Stimulated activated CD4-positive, alpha-beta T cell treated with anti-CD3 and anti-CD28 coated beads, Interleukin-2, amount 100 ng/mL, for 4 hours (primary cell): ENCODE data around the gene EXOC3L4.
"Not testable (repeated sequence)": the region's sequence is repeated elsewhere in the genome, so short reads cannot be mapped to it uniquely, and the experiment has no call there.

Source experiments
- DNase-seq: peaks from one replicate; pipeline ENCODE4 v3.0.0-alpha.2; 2020; ENCODE audit warnings: low read depth

EXOC3L4 gene

GRCh38 chr14:103105580-103106150 is 11.1 kb downstream of the EXOC3L4 start:
- DNase-seq = no peak

DNA sequence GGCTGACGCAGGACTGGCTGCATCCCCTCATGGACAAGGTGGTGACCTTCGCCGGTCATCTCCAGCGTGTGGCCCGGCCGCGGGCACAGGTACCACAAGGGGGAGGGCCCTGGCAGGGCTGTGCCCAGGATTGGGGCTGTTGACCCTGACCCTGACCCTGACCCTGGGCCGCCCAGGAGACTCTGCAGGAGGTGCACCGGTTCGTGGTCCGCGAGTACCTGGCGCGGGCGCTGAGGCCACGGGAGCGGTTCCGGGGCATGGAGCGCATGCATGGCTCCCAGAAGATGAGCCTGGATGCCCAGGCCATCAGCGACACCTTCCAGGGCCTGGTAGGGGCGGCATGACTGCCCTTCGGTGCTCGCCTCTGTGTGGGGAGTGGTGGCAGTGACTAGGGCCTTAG is 12.9 kb downstream of the EXOC3L4 start:
- no peak for DNase-seq

DNA sequence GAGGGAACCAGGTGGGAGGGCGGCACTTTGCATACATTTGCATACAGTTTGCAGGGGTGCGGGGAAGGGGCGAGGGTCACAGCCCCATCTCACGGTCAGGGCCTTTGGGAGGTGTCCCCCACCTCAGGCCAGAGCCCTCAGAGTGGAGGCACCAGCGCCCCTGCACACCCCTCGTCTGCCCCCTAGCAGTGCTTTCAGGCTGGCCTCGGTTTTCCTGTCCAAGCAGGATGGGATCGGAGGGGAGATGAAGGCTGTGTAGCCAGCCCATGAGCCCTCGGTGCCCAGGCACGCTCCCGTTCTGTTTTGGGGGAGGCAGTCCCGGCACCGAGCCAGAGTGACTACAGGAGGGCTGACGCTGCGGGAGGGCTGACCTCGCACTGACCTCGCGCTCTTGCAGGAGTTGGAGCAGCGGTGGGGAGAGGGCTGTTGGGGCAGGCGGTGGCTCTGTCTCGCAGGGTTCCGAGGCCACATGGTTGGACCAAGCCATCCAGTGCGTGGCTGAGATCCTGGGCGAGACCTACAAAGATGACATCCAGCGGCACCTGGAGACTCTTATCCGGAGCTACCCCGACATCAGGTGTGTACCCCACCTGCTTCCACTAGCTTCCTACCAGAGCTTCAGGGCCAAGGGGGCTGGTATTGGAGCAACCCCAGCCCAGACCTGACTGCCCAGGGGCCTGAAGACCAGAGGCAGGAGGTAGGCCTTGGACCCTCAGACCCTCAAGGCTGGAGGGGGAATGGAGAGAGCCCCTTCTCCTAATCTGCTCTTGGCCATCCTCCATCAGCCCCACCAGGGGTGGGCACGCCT is 13.6 kb downstream of the EXOC3L4 start:
- no peak for DNase-seq

GRCh38 chr14:103108749-103109207 is 14.3 kb downstream of the EXOC3L4 start:
- no peak for DNase-seq

- no peak for DNase-seq
Measured at GRCh38 chr14:103109535-103110441, 15.3 kb downstream of the EXOC3L4 start.

DNA sequence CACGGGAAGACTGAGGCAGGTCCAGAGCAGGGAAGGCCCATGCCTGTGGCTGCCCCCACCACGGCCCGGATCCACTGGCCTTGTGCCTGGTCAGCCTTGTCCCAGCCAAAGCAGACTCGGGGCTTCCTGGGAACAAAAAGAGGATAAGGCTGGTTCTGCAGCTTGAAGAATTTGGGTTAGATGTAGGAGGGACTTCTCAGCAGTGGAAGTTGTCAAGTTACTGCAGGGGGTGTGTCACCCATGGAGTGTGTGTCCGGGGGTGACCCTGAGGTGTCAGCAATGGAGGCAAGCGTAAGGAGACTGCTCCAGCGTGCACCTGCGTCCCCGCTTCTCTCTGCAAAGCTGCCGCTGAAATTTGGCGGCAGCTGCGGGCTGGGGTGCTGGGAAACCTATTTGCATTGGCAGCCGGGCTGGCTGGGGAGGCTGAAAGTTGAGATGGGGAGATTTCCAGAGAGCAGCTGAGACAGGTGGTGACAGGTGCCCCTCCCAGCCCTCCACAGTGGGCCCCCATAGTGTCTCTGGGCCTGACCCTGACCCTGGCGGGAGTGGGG is 16.2 kb downstream of the EXOC3L4 start:
- no peak for DNase-seq

GRCh38 chr14:103111232-103111868 is 16.8 kb downstream of the EXOC3L4 start:
- DNase-seq = no peak

- no peak for DNase-seq
Measured at GRCh38 chr14:103112400-103113243, 18.1 kb downstream of the EXOC3L4 start.

DNA sequence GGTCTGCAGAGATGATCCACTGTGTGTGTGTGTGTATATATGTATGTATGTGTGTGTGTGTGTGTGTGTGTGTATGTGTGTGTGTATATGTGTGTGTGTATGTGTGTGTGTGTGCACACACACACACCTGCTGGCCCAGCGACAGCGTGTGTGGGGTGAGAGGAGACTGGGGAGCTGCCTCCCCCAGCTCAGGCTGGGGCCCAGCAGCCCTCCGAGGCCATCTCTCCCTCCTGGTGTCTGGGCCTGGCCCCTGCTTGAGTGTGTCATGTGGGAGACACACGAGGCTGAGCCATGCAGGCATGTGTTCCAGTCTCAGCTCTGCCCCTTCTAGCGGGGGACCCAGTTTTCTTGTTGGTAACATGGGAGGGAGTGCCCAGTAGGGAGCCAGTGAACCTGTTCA is 18.8 kb downstream of the EXOC3L4 start:
- no peak for DNase-seq

DNA sequence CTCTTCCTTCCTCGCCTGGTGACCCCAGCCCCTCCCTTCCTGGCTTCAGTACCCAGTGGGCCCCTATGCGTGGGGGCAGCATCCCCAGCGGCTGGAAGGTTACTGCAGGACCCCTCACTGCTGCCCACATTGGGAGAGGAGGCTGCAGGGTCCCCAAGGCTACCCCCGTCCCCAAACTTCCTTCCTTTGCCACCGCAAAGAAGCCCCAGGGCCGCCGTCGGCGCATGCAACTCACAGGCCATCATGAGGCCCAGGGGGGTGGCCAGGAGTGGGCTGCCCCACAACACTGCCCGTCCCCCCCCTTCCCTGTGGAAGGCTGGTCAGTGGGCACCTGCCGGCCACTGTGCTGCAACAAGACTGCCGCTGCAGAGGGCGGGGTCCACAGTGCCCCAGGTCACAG is 19.2 kb downstream of the EXOC3L4 start:
- no peak for DNase-seq

DNA sequence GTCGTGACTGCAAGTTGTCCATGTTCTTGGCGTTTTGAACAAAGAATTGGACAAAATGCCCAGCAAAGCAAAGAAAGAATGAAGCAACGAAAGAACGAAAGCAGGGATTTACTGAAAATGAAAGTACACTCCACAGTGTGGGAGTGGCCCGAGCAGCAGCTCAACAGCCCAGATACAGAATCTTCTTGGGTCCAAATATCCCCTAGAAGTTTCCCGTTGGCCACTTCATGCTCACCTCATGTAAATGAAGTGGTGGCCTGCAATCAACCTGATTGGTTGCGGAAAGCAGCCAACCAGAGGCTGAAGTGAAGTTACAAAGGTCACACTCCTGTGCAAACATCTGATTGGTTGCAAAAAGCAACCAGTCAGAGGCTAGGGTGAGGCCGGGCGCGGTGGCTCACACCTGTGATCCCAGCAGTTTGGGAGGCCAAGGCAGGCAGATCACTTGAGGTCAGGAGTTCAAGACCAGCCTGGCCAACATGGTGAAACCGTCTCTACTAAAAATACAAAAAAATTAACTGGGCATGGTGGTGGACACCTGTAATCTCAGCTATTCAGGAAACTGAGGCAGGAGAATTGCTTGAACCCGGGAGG is 20.7 kb downstream of the EXOC3L4 start:
- DNase-seq = not testable (repeated sequence)

GRCh38 chr14:103115845-103116572 is 21.5 kb downstream of the EXOC3L4 start:
- DNase-seq = no peak

DNA sequence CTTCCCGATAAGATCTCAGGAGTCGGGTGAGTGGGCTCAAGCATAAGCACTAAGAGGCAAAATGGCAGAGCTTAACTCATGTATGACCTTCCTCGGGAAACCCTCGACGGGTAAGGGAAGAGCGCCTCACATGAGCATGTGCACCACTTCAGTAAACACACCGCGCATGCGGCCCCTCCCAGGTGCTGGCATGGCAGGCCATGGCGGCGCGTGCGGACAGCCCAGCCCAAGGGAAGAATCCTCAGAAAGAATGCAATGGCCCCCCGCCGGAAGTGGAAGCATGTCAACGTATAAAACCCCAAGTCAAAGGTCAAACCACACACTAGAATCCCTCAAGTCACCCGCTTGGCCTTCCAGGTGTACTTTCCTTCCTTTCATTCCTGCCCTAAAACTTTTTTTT is 22.1 kb downstream of the EXOC3L4 start:
- no peak for DNase-seq

DNA sequence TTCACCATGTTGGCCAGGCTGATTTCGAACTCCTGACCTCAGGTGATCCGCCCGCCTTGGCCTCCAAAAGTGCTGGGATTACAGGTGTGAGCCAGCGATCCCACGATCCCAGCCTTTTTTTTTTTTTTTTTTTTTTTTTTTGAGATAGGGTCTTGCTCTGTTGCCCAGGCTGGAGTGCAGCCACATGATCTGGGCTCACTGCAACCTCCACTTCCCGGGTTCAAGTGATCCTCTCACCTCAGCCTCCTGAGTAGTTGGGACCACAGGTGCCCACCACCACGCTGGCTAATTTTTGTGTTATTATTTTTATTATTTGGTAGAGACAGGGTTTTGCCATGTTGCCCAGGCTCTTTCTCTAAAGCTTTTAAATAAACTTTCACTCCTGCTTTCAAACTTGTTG is 23.0 kb downstream of the EXOC3L4 start:
- DNase-seq = not testable (repeated sequence)

DNA sequence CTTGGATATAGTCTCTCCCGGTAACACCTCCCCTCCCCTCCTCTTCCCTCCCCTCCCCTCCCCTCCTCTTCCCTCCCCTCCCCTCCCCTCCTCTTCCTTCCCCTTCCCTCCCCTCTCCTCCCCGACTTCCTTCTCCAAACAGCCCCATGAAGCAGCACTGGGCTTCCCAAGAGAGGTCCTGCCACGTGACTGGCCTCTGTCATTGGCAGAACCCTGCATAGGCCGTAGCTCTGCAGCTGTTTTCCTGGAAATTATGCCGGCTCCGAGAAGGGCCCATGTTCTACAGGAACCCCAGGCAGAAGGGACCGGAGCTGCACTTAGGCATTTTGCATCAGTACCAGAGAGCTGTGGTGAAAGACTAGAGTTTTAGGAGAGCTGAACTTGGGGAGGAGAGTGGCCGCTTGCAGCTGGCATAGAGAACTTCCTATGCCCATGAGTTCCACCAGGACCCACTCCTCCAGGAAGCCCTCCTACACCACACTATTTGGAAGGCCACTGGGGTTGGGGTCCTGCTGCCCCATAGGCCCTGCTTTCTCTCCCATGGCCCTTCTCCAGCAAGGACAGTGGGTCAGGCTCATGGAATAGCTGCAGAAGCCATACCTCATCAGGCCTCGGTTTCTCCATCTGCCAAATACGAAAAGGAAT is 23.6 kb downstream of the EXOC3L4 start:
- DNase-seq = no peak

DNA sequence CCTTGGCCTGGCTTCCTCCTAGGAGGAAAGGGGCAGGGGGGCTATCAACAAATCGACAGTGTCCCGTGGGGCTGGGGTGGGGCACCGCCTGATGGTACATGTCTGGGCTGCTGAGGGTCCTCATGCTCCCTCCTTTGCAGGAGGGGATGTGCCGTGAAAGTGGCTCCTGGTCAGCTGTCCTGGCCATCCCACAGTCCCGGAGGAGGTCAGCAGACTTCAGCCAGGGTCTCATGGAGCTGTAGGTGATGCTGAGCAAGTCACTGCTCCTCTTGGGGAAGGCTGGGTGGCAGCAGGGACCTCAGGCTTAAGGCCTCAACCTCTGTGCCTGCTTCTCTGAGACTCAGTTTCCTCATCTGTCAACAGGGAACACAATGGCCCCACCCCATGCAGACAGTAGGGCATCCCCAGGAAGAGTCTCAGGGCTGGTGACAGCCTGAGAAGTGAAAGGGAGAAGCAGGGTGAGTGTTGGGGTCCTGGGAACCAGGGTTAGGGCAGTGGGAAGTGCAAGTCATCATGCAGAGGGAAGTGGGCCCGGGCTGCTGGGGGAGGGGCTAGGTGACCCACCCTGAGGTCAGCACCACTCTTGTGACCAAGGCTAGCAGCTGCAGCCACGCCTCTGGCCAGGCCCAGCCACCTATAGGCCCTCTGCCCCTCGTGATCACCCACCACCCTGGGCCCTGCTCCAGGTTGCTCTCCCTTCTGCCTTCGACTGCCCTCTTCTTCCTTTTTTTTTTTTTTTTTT is 24.3 kb downstream of the EXOC3L4 start:
- DNase-seq = no peak

- DNase-seq = not testable (repeated sequence)
Measured at GRCh38 chr14:103119527-103119926, 25.0 kb downstream of the EXOC3L4 start.

DNA sequence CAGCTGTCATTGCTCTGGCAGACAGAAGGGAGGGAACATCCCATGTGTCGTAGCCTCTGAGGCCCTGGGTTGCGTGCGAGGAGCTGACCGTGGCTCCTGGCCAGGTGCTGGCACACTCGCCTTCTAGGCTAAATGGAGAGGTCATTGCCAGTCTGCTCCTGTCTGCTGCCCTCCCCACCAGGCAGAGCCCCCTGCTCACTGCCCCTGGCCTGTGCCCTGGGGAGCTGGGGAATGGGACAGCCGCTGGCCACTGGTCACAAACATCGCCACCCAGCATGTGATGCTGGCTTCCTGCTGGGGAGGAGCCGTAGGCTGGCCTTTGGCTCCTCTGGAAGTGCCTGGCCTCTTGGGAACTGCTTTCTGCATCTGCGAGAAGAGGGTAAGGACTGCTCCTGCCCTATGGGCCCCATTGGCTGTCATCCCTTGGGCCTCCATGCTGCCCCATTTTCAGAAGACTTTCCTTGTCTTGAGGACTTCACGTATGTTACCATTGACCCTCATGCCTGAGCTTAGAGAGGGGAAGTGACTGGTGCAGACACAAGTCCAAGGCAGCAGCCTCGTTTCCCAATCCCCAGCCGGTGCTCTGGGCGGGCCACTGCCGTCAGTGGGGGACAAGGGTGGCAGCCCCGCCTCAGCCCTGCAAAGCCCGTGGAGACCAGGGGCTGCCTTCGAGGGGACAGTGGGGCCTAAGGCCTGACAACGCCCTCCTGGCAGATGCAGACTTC is 26.8 kb downstream of the EXOC3L4 start:
- no peak for DNase-seq
